MG63 (cell line): ENCODE data around the gene CTNNA2. TPM values are rescaled to one million over a fixed set of nuclear protein-coding genes. Genes with fewer than 3 reads are reported as not detected.

Experiments used
- DNase-seq: peaks from one replicate; pipeline ENCODE4 v3.0.0-alpha.2; 2020
- H3K27me3 ChIP-seq: fragments of 250-450 bp; sonication (Bioruptor Pico); 2 replicates; pipeline ENCODE4 v1.5.1; 2020; ENCODE audit warnings: mild to moderate bottlenecking, moderate library complexity
- H3K36me3 ChIP-seq: fragments of 250-450 bp; sonication (Bioruptor Pico); 2 replicates; pipeline ENCODE4 v1.5.1; 2020; ENCODE audit warnings: mild to moderate bottlenecking, moderate library complexity
- H3K4me3 ChIP-seq: fragments of 250-450 bp; sonication (Bioruptor Pico); 2 replicates; pipeline ENCODE4 v1.5.1; 2020; ENCODE audit warnings: mild to moderate bottlenecking, moderate library complexity
- H3K9me3 ChIP-seq: fragments of 250-450 bp; sonication (Bioruptor Pico); 2 replicates; pipeline ENCODE4 v1.5.1; 2020; ENCODE audit warnings: mild to moderate bottlenecking, moderate library complexity
- total RNA-seq: library from RNA; depleted of rRNA; stranded (reverse); fragments of >200 nt; shearing (Covaris generic); gene quantifications from 2 replicates; pipeline ENCODE4 v1.2.3, GENCODE V29; 2014; ENCODE audit warnings: low replicate concordance

Gene CTNNA2
- total RNA-seq, 1 experiment from 2014 or later: not detected

DNA sequence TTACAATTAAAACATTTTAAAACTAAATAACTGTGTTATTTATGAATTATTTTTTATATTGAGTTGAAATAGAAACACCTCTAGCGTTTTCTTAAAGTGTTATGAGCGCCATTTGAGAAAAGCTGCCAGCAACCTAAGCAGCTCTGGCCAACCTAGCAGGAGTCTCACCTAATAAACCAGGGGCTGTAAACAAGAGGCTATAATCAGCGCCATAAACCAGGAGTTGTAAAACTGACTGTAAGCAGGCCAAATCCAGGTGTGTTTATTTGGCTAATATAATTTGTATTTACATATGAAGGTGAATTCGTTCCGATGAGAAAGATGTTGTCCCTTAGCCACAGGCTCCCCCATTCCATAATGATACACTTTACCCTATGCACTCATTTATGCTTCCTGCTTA lies 757.0 kb downstream of the CTNNA2 start:
- H3K9me3 ChIP-seq: no peaks in the 10 kb centered on the region
- no peaks in the 10 kb centered on the region for H3K27me3 ChIP-seq
- H3K4me3 ChIP-seq: no peak overlapping the region
- H3K36me3 ChIP-seq: no peaks in the 10 kb centered on the region
- no peak for DNase-seq

- Histone ChIP-seq H3K4me3 (no peak overlapping the region), H3K9me3 (no peaks in the 10 kb centered on the region), H3K36me3 (no peaks in the 10 kb centered on the region), H3K27me3 (no peaks in the 10 kb centered on the region)
- no peak for DNase-seq
Measured at GRCh38 chr2:80280598-80280997, 767.7 kb downstream of the CTNNA2 start.

- no peaks in the 10 kb centered on the region for H3K9me3 ChIP-seq
- DNase-seq: no peak
- no peaks in the 10 kb centered on the region for H3K36me3 ChIP-seq
- H3K4me3 ChIP-seq: no peak overlapping the region
- H3K27me3 ChIP-seq: no peaks in the 10 kb centered on the region
Measured at GRCh38 chr2:80281049-80281448, 768.2 kb downstream of the CTNNA2 start.

- H3K9me3 ChIP-seq: no peaks in the 10 kb centered on the region
- no peak overlapping the region for H3K4me3 ChIP-seq
- no peaks in the 10 kb centered on the region for H3K27me3 ChIP-seq
- H3K36me3 ChIP-seq: no peaks in the 10 kb centered on the region
- no peak for DNase-seq
Measured at GRCh38 chr2:80288576-80288975, 775.7 kb downstream of the CTNNA2 start.

- DNase-seq: no peak
- Histone ChIP-seq H3K27me3 (no peaks in the 10 kb centered on the region), H3K4me3 (no peak overlapping the region), H3K36me3 (no peaks in the 10 kb centered on the region), H3K9me3 (no peaks in the 10 kb centered on the region)
Measured at GRCh38 chr2:80291656-80292055, 778.8 kb downstream of the CTNNA2 start.

- no peaks in the 10 kb centered on the region for H3K27me3 ChIP-seq
- no peaks in the 10 kb centered on the region for H3K9me3 ChIP-seq
- no peak overlapping the region for H3K4me3 ChIP-seq
- no peak for DNase-seq
- no peaks in the 10 kb centered on the region for H3K36me3 ChIP-seq
Measured at GRCh38 chr2:80292474-80292873, 779.6 kb downstream of the CTNNA2 start.

DNA sequence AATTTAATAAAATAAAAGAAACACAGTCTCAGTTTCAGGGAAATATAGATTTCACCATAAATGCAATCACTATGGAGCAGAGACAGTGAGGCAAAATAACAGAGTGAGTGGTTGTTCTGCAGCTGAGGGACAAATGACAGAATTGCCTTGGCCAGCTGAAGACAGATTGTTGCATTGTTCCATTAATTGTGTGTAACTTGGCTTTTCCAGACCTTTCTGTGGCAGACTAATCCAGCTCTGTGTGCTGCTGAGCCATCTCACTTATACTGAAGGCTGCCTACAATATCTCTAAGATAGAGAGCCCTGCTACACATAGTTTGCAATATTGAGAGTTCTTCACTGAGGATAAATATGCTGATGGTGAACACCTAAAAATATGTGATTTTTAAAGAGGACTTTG lies 780.2 kb downstream of the CTNNA2 start:
- DNase-seq: no peak
- H3K4me3 ChIP-seq: no peak overlapping the region
- no peaks in the 10 kb centered on the region for H3K27me3 ChIP-seq
- H3K36me3 ChIP-seq: no peaks in the 10 kb centered on the region
- H3K9me3 ChIP-seq: no peaks in the 10 kb centered on the region

GRCh38 chr2:80298954-80299353 lies 786.1 kb downstream of the CTNNA2 start:
- peaks cover 22% of the 10 kb centered on the region for H3K27me3 ChIP-seq
- no peak for DNase-seq
- no peak overlapping the region for H3K4me3 ChIP-seq
- H3K9me3 ChIP-seq: no peaks in the 10 kb centered on the region
- no peaks in the 10 kb centered on the region for H3K36me3 ChIP-seq

DNA sequence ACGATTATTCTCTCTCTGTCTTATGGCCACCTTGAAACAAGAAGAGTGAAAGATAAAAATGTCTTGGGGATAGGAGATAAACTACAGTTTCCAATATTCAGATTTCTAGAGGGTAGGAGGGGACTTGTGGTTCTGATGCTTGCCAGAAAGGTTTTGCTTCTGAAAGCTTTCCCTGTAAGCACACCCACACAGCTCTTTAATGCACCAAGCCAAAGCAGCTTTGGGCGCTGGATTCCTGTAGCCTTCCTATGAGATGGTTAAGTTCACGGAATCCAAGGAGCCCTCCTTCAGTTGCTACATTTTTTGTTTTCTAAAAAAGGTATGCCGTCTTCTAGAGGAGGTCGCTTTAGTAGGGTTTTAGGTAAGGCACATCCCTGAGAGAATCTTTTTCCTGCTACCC lies 786.8 kb downstream of the CTNNA2 start:
- no peak for DNase-seq
- peaks cover 25% of the 10 kb centered on the region for H3K27me3 ChIP-seq

DNA sequence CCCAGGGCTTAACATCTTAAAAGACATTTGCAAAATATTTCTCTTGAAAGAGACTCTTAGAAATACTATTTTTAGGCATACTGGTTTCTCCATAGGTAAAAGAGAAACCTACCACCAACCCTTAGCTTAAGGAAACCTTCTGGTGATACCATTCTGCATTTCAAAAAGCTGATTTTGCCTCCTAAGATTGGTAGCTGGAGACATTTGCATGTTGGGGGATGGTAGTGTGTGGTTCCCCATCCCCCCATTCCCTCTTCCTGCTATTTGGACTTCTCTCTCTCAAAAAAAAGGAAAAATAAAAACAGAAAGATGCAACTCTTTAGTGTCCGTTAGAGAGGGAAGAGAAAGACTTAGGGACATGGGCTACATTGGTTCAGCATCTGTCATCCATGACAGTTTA lies 787.5 kb downstream of the CTNNA2 start:
- Histone ChIP-seq H3K27me3 (peaks cover 30% of the 10 kb centered on the region), H3K9me3 (no peaks in the 10 kb centered on the region), H3K4me3 (no peak overlapping the region), H3K36me3 (no peaks in the 10 kb centered on the region)
- DNase-seq: no peak

More for the DNA sequence above, 786.8 kb downstream of the CTNNA2 start:
- Histone ChIP-seq H3K4me3 (no peak overlapping the region), H3K9me3 (no peaks in the 10 kb centered on the region), H3K36me3 (no peaks in the 10 kb centered on the region)

GRCh38 chr2:80300954-80301353 lies 788.1 kb downstream of the CTNNA2 start:
- no peak for DNase-seq
- H3K4me3 ChIP-seq: no peak overlapping the region
- peaks cover 30% of the 10 kb centered on the region for H3K27me3 ChIP-seq
- no peaks in the 10 kb centered on the region for H3K9me3 ChIP-seq
- no peaks in the 10 kb centered on the region for H3K36me3 ChIP-seq

GRCh38 chr2:80302001-80302313 lies 789.1 kb downstream of the CTNNA2 start:
- Histone ChIP-seq H3K9me3 (no peaks in the 10 kb centered on the region), H3K36me3 (no peaks in the 10 kb centered on the region), H3K27me3 (peaks cover 30% of the 10 kb centered on the region), H3K4me3 (no peak overlapping the region)
- no peak for DNase-seq

- Histone ChIP-seq H3K36me3 (no peaks in the 10 kb centered on the region), H3K9me3 (no peaks in the 10 kb centered on the region), H3K27me3 (peaks cover 30% of the 10 kb centered on the region), H3K4me3 (no peak overlapping the region)
- DNase-seq: no peak
Measured at GRCh38 chr2:80302314-80303005, 789.6 kb downstream of the CTNNA2 start.

DNA sequence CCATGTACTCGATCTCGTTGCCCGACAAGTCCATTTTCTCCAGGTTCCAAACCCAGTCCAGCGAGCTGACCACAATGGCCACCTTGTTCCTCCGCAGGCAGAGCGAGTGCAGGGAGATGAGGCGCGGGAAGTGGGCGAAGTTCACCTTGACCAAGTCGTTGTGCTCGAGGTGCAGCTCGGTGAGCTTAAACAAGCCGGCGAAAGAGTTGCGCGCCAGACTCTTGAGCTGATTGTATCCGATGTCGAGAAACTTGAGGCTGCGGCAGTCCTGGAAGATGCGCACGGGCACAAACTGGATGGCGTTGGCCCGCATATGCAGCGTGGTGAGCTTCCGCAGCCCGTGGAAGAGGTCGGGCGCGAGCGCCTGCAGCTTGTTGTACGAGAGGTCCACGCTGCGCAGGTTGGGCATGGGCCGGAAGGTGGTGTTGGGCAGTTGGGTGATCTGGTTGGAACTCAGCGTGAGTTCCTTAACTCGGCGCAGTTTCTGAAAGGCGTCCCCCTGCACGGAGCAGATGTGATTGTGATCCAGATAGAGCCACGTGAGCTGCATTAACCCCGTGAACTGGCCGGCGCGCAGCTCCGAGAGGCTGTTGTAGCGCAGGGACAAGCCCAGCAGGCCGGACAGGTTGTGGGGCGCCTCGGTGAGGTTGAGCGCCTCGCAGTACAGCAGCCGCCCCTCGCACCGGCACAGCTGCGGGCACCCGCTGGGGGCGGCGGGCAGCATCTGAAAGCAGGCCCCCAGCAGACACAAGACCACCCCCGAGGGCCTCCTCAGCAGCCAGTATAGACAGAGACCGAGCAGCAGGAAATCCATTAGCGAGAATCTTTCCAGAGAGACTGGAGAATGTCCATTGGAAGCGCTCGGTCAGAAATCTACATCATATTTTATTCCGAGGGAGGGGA lies 790.4 kb downstream of the CTNNA2 start:
- no peak overlapping the region for H3K4me3 ChIP-seq
- H3K36me3 ChIP-seq: no peaks in the 10 kb centered on the region
- no peaks in the 10 kb centered on the region for H3K9me3 ChIP-seq
- H3K27me3 ChIP-seq: peaks cover 30% of the 10 kb centered on the region
- DNase-seq: no peak

GRCh38 chr2:80303909-80304837 lies 791.3 kb downstream of the CTNNA2 start, which contains the start of gene LRRTM1:
TSS of gene LRRTM1 (minus strand) at chr2:80304752. CDS start at chr2:80303819, 933 bp downstream.
- no peak within 1 kb of the TSS for H3K4me3 ChIP-seq
- peak; percentile 16 for DNase-seq
- no peaks in the 10 kb centered on the region for H3K9me3 ChIP-seq
- no peaks in the 10 kb centered on the region for H3K36me3 ChIP-seq
- H3K27me3 ChIP-seq: peaks cover 30% of the 10 kb centered on the region

DNA sequence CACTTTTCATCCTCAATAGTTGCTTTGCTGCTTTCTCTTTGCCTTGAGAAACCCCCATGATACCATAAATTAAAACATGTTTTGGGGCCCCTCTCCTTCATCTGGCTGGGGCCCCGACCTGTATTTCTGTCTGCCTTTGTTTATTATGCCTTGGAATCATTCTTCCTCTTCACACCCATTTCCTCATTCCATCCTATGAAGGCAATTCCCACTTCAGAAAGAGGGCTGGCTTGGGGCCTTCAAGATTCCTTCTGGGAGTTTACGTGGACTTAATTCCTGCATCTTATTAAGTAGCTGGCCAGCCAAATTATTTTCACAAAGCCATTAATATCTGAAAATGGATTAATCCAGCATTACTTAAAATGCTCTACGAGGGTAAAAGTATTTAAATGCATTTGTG lies 798.5 kb downstream of the CTNNA2 start:
- Histone ChIP-seq H3K27me3 (no peaks in the 10 kb centered on the region), H3K4me3 (no peak overlapping the region), H3K36me3 (no peaks in the 10 kb centered on the region), H3K9me3 (no peaks in the 10 kb centered on the region)
- DNase-seq: no peak

- no peaks in the 10 kb centered on the region for H3K36me3 ChIP-seq
- H3K4me3 ChIP-seq: no peak overlapping the region
- no peaks in the 10 kb centered on the region for H3K9me3 ChIP-seq
- H3K27me3 ChIP-seq: no peaks in the 10 kb centered on the region
- no peak for DNase-seq
Measured at GRCh38 chr2:80312282-80312839, 799.5 kb downstream of the CTNNA2 start.
